Choroid plexus epithelial cell (primary cell): ENCODE measurements around the gene HEMK1.
A peak's percentile ranks its signal among the peaks of the same experiment; 100 is the strongest.

ENCODE experiments used
- DNase-seq: peaks from one replicate; pipeline ENCODE4 v3.0.0-alpha.2; 2010; ENCODE audit warnings: low read depth
- H3K4me3 ChIP-seq: 2 replicates; pipeline ENCODE4 v1.5.1; 2011; ENCODE audit warnings: low read depth, mild to moderate bottlenecking, control low read depth, low read length, moderate library complexity
- TF ChIP-seq, protein P1 (sequence below): conservative IDR thresholded peaks from 2 replicates; pipeline ENCODE4 v1.5.1; 2011; ENCODE audit warnings: low read depth, mild to moderate bottlenecking, control low read depth, inconsistent platforms, low read length, moderate library complexity

Gene HEMK1, protein sequence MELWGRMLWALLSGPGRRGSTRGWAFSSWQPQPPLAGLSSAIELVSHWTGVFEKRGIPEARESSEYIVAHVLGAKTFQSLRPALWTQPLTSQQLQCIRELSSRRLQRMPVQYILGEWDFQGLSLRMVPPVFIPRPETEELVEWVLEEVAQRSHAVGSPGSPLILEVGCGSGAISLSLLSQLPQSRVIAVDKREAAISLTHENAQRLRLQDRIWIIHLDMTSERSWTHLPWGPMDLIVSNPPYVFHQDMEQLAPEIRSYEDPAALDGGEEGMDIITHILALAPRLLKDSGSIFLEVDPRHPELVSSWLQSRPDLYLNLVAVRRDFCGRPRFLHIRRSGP

DNA sequence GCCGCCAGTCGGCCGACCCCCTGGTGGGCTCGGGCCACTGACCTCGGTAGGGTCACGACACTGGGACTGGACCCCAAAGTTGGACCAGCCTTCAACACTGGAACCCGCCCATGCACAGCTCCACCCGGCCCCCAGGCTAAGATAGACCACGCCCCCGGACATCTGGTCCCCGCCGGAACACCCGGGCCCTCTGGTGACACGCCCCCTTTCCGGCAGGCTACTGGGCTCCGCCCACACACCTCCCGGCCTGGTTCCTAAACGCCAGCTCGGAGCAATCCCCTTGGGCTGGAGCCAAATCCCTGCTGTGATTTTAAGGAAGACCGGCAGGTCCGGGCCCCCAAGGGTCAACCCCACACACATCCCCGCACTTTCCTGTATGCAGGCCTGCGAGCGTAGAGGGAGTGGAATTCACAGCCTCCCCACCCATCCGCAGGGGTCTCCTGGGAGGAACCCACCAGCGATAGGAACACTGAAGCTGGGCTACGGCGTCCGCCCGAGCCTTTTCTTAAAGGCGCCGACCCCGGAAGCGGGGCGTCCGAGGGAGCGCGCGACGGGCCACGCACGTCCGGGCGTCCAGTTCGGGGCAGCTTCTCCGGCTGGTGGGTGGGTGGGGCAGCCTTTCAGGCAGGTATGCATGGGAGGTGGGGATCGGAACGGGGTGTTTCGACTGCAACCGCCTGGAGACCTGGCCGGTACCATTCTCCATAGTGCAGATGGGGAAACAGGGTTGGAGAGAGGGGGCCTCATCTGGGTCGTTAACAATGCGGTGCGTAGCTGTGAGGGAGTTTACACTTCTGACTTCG lies at the start of gene HEMK1:
Gene HEMK1 (plus strand): TSS at position 576 of the 803 bp plus-strand sequence. CDS start 1,583 bp downstream, outside the sequence.
- H3K4me3 ChIP-seq, result peak within 1 kb of the TSS; percentile 88
- peak; percentile 96 for DNase-seq
- TF ChIP-seq, protein P1, sequence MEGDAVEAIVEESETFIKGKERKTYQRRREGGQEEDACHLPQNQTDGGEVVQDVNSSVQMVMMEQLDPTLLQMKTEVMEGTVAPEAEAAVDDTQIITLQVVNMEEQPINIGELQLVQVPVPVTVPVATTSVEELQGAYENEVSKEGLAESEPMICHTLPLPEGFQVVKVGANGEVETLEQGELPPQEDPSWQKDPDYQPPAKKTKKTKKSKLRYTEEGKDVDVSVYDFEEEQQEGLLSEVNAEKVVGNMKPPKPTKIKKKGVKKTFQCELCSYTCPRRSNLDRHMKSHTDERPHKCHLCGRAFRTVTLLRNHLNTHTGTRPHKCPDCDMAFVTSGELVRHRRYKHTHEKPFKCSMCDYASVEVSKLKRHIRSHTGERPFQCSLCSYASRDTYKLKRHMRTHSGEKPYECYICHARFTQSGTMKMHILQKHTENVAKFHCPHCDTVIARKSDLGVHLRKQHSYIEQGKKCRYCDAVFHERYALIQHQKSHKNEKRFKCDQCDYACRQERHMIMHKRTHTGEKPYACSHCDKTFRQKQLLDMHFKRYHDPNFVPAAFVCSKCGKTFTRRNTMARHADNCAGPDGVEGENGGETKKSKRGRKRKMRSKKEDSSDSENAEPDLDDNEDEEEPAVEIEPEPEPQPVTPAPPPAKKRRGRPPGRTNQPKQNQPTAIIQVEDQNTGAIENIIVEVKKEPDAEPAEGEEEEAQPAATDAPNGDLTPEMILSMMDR, result no peak

DNA sequence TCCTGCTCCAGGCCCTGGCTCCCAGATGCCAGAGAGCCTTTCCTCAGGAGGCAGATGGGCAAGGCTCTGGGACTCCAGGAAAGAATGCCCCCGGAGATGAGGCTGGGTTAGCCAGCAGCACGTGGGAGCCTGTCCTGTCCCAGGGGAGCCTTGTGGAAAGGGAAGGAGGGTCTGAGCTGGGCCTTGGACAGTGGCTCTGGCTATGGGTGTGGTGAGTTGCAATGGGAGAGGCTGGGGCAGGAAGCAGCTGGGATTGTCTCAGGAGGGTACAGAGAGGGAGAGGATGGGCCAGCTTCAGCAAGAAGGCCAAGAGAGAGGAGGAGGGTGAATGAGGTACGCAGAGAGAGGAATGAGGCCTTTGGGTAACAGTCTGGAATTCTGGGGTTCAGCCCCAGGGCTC lies 48.5 kb upstream of the HEMK1 start:
- TF ChIP-seq, protein P1, result no peak
- no peak for DNase-seq
- no peak overlapping the region for H3K4me3 ChIP-seq

DNA sequence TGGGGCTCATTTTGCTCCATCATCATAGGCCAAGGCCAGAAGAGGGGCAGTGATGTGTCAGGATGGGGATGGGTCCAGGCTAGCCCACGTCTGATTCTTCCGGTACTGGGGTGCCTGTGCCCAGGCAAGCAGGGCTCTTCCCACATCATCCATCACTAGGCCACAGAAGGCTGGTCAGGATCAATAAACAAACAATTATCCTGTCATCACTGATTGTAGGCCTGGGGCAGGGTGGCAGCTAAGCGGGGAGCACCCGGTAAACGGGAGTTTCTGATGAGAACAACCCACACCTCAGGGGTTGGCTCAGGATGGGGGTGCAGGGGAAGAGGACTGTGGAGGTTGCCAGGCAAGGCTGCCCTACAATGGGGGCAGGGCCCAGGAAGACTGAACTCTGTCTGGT lies 47.8 kb upstream of the HEMK1 start:
- TF ChIP-seq, protein P1, result no peak
- DNase-seq, result no peak
- H3K4me3 ChIP-seq, result no peak overlapping the region

DNA sequence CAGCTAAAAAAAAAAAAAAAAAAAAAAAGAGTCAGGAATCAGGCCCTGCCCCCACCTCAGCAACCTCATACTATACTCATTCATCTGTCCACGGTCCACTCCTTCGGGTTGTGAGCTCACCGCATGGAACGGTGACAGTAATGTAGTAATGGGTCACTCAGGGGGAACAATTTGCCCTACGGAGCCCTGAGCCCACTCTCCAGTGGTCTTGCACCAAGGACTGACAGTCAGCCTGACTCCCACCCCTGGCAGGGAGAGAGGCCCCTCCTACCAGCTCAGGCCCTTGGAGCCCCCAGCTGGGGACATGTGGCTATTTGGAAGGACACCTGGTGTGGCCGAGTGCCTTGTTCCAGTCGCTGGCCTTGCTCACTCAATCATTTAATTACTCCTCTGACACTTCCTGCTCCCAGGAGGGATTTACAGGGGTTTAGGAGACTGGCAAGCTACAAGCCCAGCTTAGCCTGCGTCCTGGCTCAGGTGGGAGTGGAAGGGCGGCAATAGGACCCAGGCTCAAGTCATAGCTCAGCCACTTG lies 46.0 kb upstream of the HEMK1 start:
- TF ChIP-seq, protein P1, result no peak
- no peak for DNase-seq
- H3K4me3 ChIP-seq, result no peak overlapping the region

DNA sequence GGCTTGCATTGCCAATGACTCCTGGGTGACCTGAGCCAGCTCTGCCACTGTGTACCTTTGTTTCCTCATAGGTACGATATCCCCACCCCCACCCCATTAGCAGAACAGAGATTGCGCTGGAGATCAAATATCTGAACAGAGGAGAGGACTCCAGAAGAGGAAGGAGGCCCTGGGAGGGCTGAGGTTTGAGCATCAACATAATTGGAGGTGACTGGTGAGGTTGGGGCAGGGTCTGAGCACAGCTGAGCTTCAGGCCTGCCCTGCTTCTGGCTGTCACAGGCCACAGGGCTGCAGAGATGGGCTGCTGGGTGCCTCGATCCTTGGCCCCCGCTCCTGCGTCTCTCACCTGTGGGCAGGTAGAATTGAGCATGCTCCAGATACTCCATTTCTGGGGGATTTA lies 44.6 kb upstream of the HEMK1 start:
- TF ChIP-seq, protein P1, result no peak
- DNase-seq, result no peak
- no peak overlapping the region for H3K4me3 ChIP-seq

DNA sequence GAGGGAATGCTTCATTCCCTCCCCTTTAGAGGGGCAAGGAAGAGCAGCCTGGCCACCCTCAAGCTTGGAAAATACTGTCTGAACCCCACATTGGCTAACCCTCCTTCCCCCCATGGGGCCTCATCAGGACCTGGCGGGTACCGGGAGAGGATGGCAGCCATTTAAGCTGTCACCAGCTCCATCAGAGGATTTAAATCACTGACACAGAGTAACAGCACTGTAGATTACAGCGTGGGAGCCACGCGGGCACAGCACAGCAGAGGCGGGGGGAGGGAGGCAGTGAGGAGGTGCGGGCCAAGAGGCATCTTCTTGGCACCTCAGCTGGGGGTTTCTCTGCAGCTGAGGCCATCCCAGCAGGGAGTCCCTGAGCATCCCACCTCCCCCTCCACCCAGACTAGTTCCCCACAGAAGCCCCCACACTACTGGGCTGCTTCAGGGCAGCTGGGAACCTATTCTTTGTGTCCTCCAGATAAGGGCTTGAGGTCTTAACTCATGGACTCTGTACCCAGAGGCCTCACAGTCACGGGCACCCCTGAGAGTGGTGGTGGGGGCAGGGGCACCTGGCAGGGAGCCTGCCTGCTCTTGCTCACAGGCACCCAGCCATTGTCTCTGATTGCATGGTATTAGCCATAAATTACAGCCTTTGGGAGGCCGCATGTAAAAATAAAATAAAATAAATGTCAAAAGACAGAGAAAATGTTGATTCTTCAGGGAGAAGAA lies 44.0 kb upstream of the HEMK1 start:
- no peak for DNase-seq
- no peak overlapping the region for H3K4me3 ChIP-seq
- TF ChIP-seq, protein P1, result no peak
